Osteoblast (primary cell): ENCODE measurements around the gene TP73. TPM values are rescaled to one million over a fixed set of nuclear protein-coding genes. Genes with fewer than 3 reads are reported as not detected.

ENCODE experiments used
- DNase-seq: peaks from one replicate; pipeline ENCODE4 v3.0.0; 2011; ENCODE audit warnings: low spot score, mixed read lengths; ENCODE audit not compliant: insufficient read length; ENCODE audit errors: missing footprints
- H2AFZ ChIP-seq: 2 replicates; pipeline ENCODE4 v1.6.0; 2011; ENCODE audit warnings: mild to moderate bottlenecking, low read length
- H3K27ac ChIP-seq: 2 replicates; pipeline ENCODE4 v1.5.1; 2011; ENCODE audit warnings: mild to moderate bottlenecking, low read depth, low read length, moderate library complexity
- H3K27me3 ChIP-seq: 2 replicates; pipeline ENCODE4 v1.6.0; 2012; ENCODE audit warnings: mild to moderate bottlenecking, control low read depth, inconsistent platforms, low read length, moderate library complexity; ENCODE audit not compliant: insufficient read depth
- H3K36me3 ChIP-seq: 2 replicates; pipeline ENCODE4 v1.5.1; 2011; ENCODE audit warnings: mild to moderate bottlenecking, low read length, control low read depth, moderate library complexity; ENCODE audit not compliant: insufficient read depth
- H3K4me1 ChIP-seq: 2 replicates; pipeline ENCODE4 v1.5.1; 2011; ENCODE audit warnings: mild to moderate bottlenecking, low read length, control low read depth, moderate library complexity; ENCODE audit not compliant: insufficient read depth
- H3K4me2 ChIP-seq: 2 replicates; pipeline ENCODE4 v1.6.0; 2011; ENCODE audit warnings: mild to moderate bottlenecking, low read length; ENCODE audit not compliant: insufficient read depth
- H3K4me3 ChIP-seq: fragments of 200-600 bp; sonication (generic); 3 replicates; pipeline ENCODE4 v1.5.1; 2012; ENCODE audit warnings: mild to moderate bottlenecking, low read length, inconsistent platforms; ENCODE audit not compliant: insufficient read depth
- H3K79me2 ChIP-seq: 2 replicates; pipeline ENCODE4 v1.6.0; 2012; ENCODE audit warnings: mild to moderate bottlenecking, low read length, control low read depth, inconsistent platforms; ENCODE audit not compliant: insufficient read depth
- H3K9me3 ChIP-seq: 2 replicates; pipeline ENCODE4 v1.5.1; 2011; ENCODE audit warnings: low read depth, low read length, control low read depth
- H4K20me1 ChIP-seq: 2 replicates; pipeline ENCODE4 v1.6.0; 2012; ENCODE audit warnings: mild to moderate bottlenecking, low read length, control low read depth; ENCODE audit not compliant: insufficient read depth
- CTCF ChIP-seq: IDR thresholded peaks from 2 replicates; pipeline ENCODE4 v1.5.1; 2011; ENCODE audit warnings: mild to moderate bottlenecking, low read depth, low read length, moderate library complexity; ENCODE audit errors: extremely low read depth
- total RNA-seq: library from RNA; depleted of rRNA; stranded (reverse); fragments of >200 nt; gene quantifications from 2 replicates; pipeline ENCODE4 v1.2.3, GENCODE V29; 2012

TP73 gene
- total RNA-seq, 1 donor, result not detected

GRCh38 chr1:3646596-3646995 lies 5.7 kb upstream of the TP73 start:
- no peak for TF ChIP-seq CTCF
- DNase-seq, result no peak

GRCh38 chr1:3649342-3650247 lies 2.7 kb upstream of the TP73 start, which contains the start of gene WRAP73:
Gene WRAP73, minus strand, starts transcription at chr1:3650103. Its CDS starts 104 bp downstream, at chr1:3649999.
- peaks cover 43% of the 10 kb centered on the region for H3K27me3 ChIP-seq
- H3K4me3 ChIP-seq, result peak within 1 kb of the TSS; percentile 94
- H3K4me2 ChIP-seq, result peak within 1 kb of the TSS; percentile 87
- H3K79me2 ChIP-seq, result peaks cover 6% of the 10 kb centered on the region
- DNase-seq, result peak; percentile 100
- H3K27ac ChIP-seq, result peak within 1 kb of the TSS; percentile 9
- H3K4me1 ChIP-seq, result peaks cover 6% of the 10 kb centered on the region
- peak; percentile 20 for TF ChIP-seq CTCF
- H4K20me1 ChIP-seq, result no peaks in the 10 kb centered on the region
- H3K36me3 ChIP-seq, result peaks cover 13% of the 10 kb centered on the region
- no peaks in the 10 kb centered on the region for H3K9me3 ChIP-seq
- peak within 1 kb of the TSS; percentile 83 for H2AFZ ChIP-seq

More at GRCh38 chr1:3646596-3646995, 5.7 kb upstream of the TP73 start:
- Histone ChIP-seq H3K4me3 (no peak overlapping the region), H2AFZ (no peak overlapping the region), H4K20me1 (no peaks in the 10 kb centered on the region), H3K79me2 (peaks cover 6% of the 10 kb centered on the region), H3K9me3 (no peaks in the 10 kb centered on the region), H3K4me1 (peaks cover 6% of the 10 kb centered on the region), H3K36me3 (peaks cover 23% of the 10 kb centered on the region), H3K27me3 (peaks cover 16% of the 10 kb centered on the region), H3K4me2 (no peak overlapping the region), H3K27ac (no peak overlapping the region)

GRCh38 chr1:3650248-3651025 lies 1.9 kb upstream of the TP73 start:
- Histone ChIP-seq H3K36me3 (peaks cover 10% of the 10 kb centered on the region), H3K27me3 (peaks cover 50% of the 10 kb centered on the region), H3K79me2 (peaks cover 6% of the 10 kb centered on the region), H3K4me1 (peaks cover 6% of the 10 kb centered on the region), H3K4me3 (peak overlapping the region; percentile 94), H3K9me3 (no peaks in the 10 kb centered on the region), H4K20me1 (no peaks in the 10 kb centered on the region), H3K4me2 (peak overlapping the region; percentile 87), H3K27ac (no peak overlapping the region), H2AFZ (no peak overlapping the region)
- DNase-seq, result no peak
- TF ChIP-seq CTCF, result no peak
